Measurements from ENCODE around the gene KLHL30.

DNA sequence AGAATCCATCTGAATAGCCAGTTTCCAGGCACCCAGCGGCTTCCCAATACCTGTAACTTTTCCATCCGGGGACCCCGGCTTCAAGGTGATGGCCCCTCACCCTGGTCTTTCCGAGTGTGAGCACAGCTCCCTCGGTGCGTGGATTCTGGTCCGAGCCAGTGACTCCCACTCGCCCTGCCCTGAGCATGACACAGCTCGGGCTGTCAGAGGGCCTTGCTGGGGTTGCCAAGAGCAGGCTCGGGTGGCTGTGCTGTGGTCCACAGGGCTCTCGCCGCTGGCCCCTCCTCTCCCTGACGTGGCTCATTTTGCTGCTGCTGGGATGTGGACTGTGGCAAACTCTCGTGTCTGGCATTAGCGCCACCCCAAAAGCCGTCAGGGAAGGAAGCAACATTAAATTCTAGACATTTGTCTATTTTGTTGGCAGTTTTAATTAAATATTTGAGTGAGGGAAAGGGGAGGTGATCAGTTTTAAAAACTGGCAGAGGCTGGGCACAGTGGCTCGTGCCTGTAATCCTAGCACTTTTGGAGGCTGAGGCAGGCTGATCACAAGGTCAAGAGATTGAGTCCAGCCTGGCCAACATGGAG lies 43.9 kb upstream of the KLHL30 start:
- TF ChIP-seq POLR2AphosphoS5 (IDR thresholded peaks at IDR 0.05; ENCODE audit: low read depth) (no peak), EZH2 (IDR thresholded peaks at IDR 0.05; ENCODE audit: low read depth, unreplicated experiment) (no peak), EZH2phosphoT487 (IDR thresholded peaks at IDR 0.05; ENCODE audit: unreplicated experiment) (no peak), CREB1 (CRISPR knock-in tag; IDR thresholded peaks at IDR 0.05; ENCODE audit: low read depth) (no peak), NANOG (IDR thresholded peaks at IDR 0.05; ENCODE audit: borderline replicate concordance) (no peak), JUNB (IDR thresholded peaks at IDR 0.05; ENCODE audit: unreplicated experiment) (no peak)
- TF ChIP-seq, protein P1, sequence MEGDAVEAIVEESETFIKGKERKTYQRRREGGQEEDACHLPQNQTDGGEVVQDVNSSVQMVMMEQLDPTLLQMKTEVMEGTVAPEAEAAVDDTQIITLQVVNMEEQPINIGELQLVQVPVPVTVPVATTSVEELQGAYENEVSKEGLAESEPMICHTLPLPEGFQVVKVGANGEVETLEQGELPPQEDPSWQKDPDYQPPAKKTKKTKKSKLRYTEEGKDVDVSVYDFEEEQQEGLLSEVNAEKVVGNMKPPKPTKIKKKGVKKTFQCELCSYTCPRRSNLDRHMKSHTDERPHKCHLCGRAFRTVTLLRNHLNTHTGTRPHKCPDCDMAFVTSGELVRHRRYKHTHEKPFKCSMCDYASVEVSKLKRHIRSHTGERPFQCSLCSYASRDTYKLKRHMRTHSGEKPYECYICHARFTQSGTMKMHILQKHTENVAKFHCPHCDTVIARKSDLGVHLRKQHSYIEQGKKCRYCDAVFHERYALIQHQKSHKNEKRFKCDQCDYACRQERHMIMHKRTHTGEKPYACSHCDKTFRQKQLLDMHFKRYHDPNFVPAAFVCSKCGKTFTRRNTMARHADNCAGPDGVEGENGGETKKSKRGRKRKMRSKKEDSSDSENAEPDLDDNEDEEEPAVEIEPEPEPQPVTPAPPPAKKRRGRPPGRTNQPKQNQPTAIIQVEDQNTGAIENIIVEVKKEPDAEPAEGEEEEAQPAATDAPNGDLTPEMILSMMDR (conservative IDR thresholded peaks at IDR 0.05; ENCODE audit: low read depth in 2 of 2) = no peak
- TF ChIP-seq, protein P2, sequence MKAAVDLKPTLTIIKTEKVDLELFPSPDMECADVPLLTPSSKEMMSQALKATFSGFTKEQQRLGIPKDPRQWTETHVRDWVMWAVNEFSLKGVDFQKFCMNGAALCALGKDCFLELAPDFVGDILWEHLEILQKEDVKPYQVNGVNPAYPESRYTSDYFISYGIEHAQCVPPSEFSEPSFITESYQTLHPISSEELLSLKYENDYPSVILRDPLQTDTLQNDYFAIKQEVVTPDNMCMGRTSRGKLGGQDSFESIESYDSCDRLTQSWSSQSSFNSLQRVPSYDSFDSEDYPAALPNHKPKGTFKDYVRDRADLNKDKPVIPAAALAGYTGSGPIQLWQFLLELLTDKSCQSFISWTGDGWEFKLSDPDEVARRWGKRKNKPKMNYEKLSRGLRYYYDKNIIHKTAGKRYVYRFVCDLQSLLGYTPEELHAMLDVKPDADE (IDR thresholded peaks at IDR 0.05) = no peak
- TF ChIP-seq, protein P3, sequence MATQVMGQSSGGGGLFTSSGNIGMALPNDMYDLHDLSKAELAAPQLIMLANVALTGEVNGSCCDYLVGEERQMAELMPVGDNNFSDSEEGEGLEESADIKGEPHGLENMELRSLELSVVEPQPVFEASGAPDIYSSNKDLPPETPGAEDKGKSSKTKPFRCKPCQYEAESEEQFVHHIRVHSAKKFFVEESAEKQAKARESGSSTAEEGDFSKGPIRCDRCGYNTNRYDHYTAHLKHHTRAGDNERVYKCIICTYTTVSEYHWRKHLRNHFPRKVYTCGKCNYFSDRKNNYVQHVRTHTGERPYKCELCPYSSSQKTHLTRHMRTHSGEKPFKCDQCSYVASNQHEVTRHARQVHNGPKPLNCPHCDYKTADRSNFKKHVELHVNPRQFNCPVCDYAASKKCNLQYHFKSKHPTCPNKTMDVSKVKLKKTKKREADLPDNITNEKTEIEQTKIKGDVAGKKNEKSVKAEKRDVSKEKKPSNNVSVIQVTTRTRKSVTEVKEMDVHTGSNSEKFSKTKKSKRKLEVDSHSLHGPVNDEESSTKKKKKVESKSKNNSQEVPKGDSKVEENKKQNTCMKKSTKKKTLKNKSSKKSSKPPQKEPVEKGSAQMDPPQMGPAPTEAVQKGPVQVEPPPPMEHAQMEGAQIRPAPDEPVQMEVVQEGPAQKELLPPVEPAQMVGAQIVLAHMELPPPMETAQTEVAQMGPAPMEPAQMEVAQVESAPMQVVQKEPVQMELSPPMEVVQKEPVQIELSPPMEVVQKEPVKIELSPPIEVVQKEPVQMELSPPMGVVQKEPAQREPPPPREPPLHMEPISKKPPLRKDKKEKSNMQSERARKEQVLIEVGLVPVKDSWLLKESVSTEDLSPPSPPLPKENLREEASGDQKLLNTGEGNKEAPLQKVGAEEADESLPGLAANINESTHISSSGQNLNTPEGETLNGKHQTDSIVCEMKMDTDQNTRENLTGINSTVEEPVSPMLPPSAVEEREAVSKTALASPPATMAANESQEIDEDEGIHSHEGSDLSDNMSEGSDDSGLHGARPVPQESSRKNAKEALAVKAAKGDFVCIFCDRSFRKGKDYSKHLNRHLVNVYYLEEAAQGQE (IDR thresholded peaks at IDR 0.05; ENCODE audit: unreplicated experiment) = no peak
